HG03432 (cell line): ENCODE measurements around the gene PTK6.

Experiments
- ATAC-seq: cut with Tn5 transposase; IDR thresholded peaks from one replicate; pipeline ENCODE4 v1.9.1; 2021; ENCODE audit warnings: mild to moderate bottlenecking, moderate library complexity; ENCODE audit not compliant: unreplicated experiment

PTK6 gene

GRCh38 chr20:63570281-63571086 lies 33.3 kb upstream of the PTK6 start:
- no peak for ATAC-seq

DNA sequence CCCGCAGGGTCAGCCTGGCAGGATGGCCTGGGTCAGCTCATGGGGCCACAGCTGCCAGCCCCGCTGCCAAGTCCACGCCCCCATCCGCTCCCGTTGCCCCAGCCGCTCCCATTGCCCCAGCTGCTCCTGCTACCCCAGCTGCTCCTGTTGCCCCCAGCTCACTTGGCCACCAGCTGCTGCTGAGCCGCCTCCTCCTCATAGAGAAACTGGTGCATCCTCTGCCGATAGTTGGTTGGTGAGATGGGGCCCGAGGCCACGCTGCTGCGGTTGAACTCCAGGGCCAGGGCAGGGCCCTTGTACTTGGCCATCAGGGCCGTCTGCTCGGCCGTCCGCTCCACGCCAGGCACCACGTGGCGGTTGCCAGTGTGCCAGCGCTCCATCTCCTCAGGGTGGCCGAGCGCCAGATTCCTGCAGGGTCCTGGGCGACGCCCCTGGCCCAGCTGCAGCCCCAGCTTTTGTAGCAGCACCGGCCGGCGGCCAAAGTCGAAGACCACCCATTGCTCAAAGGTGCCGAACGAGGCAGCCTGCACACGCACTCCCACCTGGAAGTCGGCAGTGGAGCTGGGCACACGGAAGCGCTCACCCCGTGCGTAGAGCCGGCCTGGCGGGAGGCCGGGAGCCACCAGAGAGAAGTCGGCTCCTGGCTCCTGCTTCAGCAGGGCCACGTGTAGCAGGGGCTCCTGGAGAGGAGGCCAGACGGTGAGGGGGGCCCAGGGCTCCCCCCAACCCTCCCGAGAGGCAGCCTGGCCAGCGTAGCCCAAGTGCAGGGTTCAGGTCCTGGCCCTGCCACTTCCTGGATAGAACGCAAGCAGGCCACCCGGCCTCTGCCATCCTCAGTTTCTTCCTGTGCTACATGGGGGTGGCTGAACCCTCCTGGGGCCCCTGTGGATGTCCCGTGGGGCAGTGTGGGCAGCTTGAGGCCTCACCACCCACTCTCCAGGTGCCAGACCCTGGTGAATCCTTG lies 32.1 kb upstream of the PTK6 start:
- ATAC-seq = no peak

DNA sequence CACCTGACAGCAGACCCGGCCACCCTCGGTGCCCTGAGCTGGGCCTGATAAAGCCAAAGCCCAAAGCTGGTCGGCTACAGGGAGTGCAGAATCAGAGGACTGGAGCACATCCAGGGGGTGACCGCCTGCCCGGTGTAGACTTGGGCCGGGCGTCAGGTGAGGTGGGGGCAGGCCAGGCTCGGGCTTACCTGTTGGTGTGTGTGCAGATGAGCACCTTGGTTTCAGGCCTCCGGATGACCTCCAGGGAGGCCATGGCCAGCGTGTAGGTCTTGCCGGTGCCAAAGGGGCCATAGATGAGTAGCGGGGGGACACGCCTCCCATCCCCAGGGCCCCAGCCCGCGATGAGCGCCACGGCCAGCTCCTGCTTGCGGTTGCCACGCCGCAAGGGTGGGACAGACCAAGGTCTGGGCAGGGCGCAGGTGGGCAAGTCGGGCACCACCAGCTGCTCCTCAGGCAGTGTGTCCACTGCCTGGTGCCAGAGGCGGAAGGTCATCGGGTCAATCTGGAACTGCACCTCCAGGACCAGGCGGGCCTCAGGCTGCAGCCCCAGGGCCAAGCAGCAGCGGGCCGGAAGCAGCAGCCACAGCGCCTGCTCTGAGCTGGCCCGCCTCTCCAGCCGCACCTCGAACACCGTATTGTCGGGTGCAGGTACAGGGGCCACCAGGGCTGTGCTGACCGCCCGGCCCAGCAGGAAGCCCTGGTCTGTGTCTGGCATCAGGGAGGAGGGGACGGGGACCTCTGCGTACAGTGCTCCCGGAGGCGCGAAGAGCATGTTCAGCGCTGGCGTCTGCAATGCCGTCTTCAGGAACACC lies 31.2 kb upstream of the PTK6 start:
- ATAC-seq = no peak

DNA sequence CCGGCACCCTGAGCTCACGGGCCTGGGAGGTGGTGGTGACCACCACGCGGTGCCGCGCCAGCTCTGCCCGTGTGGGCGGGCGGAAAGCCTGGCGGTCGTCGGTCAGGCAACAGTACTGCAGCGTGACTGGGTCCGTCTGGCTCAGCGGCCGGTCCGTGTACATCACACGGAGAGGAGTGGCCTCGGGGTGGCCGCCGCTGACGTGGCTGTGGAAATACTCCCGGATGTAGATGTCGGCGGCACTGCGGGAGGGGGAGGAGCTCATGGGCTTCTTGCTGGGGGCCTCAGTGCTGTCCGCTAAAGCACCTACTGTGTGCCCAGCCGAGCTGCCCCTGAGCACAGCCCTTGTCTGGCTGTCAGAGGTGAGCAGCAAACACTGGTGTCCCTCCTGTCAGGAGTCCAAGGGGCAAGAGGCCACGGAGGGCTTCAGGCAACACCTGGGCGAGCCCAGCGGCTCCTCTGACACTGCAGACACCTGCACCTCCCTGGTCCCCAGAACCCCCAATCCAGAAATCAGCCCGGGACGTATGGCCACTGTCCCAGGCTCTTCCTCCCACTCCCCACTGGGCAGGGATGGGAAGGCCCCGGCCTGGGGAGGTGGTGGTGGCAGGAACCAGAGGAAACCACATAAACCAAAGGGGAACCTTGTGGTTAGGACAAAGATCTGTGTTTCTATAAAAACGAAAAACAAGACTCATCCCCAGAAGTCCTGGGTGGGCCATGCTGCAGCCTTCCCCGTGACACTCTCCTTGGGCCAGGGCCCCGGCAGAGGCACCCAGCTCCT lies 30.4 kb upstream of the PTK6 start:
- ATAC-seq = peak; percentile 74

GRCh38 chr20:63567136-63567385 lies 29.9 kb upstream of the PTK6 start:
- no peak for ATAC-seq

GRCh38 chr20:63566395-63567135 lies 29.4 kb upstream of the PTK6 start:
- no peak for ATAC-seq

DNA sequence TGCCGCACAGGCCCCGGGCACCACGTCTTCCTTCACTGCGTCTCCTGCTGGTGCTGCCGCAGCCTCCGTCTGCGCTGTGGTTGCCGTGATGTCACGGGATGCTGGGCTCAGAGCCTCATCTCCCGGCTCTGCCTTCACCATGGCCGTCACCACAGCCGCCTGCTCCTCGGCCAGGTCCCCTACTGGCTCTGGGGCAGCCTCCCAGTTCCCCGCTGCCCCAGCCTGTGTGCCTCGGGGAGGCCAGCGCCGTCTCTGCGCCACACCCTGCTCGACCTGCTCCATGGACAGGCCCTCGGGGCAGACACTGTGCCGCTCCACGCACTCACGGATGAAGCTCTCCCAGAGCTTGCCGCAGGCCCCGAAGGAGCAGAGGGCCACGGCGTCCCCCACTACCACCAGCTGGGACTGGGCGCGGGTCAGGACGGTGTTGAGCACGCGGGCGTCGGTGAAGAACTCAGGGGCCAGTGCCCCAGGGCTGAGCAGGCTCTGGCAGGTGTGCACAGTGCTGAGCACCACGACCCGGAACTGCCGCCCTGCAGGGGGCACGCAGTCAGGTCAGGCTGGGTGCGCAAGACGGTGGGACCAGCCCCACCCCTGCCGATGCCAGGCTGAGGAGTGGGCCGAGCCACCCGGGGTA lies 28.6 kb upstream of the PTK6 start:
- ATAC-seq = no peak

DNA sequence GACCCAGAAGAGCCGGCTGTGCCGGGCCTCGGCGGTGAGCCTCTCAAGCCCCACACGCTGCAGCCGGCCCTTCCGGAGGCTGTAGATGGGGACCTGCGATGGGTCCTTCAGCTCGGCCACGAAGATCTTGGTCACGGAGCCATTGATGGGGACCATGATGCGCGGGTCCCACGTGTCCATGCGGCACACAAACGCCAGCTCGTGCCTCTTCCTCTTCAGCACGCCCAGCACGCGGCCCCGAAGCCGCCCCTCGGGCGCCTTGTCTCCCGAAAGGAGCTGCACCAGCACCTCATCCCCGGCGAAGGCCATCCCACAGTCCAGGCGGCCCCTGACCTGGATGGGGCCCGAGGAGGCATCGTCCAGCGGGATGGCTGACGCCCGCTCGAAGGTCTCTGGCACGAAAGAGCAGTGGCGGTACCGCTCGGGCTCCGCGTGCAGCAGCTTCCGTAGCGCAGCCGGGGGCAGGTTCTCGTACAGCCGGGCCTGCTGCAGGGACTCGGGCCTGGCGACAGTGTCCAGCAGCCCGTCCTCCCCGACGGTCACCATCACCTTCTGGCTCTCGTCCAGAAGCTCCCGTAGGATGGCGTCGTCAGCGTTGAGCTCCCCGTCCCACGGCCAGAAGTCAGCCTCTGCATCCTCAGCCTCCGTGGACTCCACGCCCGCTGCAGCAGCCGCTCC lies 28.0 kb upstream of the PTK6 start:
- no peak for ATAC-seq

DNA sequence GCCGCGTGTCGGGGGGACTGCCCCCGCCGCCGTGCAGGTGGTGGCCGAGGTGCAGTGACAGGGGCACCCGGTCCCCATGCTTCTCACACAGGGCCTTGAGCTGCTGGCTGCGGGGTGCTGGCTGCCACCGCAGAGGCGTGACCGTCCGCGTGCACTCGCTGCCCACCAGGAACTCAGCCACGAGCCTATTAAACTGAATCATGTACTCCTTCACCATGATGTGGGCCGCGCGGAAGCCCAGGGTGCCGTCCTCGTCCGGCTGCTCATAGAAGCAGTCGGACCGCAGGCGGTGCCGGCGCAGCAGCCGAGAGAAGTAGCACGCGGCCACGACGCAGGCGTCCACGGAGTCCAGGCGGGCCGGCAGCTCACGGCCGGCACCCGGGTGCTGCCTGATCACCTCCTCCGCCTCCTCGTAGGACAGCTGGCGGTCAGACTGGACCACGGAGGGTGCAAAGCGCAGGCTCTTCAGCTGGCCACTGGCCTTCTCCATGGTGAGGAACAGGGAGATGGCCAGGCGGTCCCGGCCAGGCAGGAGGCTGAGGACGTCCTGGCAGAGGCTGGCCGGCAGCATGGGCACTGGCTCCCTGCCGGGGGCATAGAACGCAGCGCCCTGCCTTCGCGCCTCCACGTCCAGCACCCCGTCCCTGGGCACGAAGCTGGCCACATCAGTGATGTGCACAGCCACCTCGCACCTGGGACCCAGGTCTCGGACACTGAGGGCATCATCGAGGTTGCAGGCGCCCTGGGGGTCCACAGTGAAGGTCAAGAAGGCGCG lies 27.0 kb upstream of the PTK6 start:
- ATAC-seq = no peak

GRCh38 chr20:63563225-63563935 lies 26.2 kb upstream of the PTK6 start:
- ATAC-seq = no peak

DNA sequence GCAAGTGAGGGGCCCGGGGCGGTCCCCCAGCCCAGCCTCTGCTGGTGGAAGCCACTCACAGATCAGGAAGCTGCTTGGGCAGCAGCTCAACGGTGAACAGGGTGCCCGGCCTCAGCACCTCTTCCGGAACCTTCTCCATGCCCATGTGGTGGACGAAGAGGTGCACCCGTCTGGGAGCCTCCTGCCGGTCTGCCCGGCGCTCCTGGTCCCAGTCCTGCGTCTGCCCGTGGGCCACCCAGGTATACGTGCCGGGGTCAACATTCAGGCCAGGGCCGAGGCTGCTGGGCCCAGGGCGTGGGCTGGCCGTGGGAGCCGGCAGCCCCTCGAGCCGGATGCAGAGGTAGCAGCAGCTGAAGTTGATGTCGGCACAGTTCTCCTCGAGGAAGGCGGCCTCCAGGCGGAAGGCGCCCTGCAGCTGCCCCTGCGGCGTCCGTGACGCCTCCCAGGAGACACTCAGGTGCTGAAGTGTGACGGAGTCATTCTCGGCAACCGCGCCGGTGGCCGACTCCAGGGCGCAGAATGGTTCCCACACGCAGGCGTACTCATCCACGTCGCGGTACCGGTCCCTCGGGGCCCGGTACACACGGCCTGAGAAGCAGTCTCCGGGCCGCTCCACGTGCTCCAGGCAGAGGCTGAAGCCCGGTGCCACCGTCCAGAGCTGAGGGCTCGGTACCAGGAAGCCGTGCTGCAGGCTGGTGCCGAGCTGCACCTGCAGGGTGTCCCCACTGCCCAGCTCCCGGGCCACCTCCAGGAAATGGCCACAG lies 25.5 kb upstream of the PTK6 start:
- ATAC-seq = no peak

GRCh38 chr20:63561624-63562396 lies 24.6 kb upstream of the PTK6 start:
- ATAC-seq = no peak

DNA sequence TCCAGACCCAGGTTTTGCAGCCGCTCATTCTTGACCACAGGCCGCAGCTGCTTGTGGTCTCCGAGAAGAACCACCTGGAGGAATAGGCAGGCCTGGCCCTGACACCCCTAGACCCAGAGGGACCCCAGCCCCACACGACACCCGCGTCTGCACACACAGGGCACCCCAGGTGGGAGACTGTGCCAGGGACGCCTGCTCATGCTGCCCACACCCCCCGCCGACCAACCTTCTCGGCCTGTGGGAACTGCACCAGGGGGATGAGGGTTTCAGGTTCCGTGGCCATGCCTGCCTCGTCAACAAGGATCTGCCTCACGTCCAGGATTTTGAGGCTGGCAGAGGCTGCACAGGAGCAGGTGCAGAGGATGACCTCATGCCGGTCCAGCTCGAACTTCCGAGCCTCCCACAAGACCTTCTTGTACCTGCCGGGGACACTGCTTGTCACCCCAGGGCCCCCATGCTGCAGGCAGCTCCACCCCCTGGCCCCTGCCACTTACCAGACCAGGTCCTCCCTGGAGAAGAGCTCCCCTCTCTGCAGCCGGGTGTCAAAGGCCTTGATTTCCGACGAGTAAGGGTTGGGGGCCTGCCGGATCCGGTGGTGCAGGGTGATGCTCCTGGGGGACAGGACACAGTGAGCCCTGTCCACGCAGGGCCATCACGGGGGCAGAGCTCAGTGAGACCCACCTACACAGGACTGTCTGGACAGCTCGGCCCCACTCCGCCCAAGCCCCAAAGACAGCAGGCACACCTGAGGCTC lies 23.9 kb upstream of the PTK6 start:
- no peak for ATAC-seq

- no peak for ATAC-seq
Observed at GRCh38 chr20:63560333-63560805, 23.2 kb upstream of the PTK6 start.
